AG04450 (cell line): ENCODE data around the gene PACRG. TPM values are rescaled to one million over a fixed set of nuclear protein-coding genes. Genes with fewer than 3 reads are reported as not detected.

Experiments used
- CTCF ChIA-PET: fragments of 300-600, 350-600 bp; formaldehyde crosslinking; extraction: SDS; loops from one replicate; lab custom pipeline; 2022; ENCODE audit warnings: antibody characterized with exemption, inconsistent platforms; lab: Charles Lee
- POLR2A ChIA-PET: fragments of 350-600 bp; formaldehyde crosslinking; extraction: SDS; loops from one replicate; lab custom pipeline; 2021; ENCODE audit warnings: antibody characterized with exemption, inconsistent platforms; lab: Yijun Ruan, JAX
- DNase-seq: peaks from one replicate; pipeline ENCODE4 v3.0.0-alpha.2; 2011; ENCODE audit warnings: low read depth, low spot score
- H3K27ac ChIP-seq: one replicate; pipeline ENCODE4 v1.5.1; 2012; ENCODE audit warnings: low read depth, low read length, control low read depth
- H3K27me3 ChIP-seq: one replicate; pipeline ENCODE4 v1.6.0; 2012; ENCODE audit warnings: low read length; ENCODE audit not compliant: control insufficient read depth, insufficient read depth
- H3K4me3 ChIP-seq: 2 replicates; pipeline ENCODE4 v1.5.1; 2011; ENCODE audit warnings: mild to moderate bottlenecking, low read depth, low read length, control low read depth
- H3K9me3 ChIP-seq: 2 replicates; pipeline ENCODE4 v1.5.1; 2012; ENCODE audit warnings: low read length; ENCODE audit not compliant: control insufficient read depth, insufficient read depth
- polyA plus RNA-seq: library from polyadenylated mRNA; depleted of rRNA; stranded (reverse); fragments of >200 nt; gene quantifications from 2 replicates; pipeline ENCODE4 v1.2.3, GENCODE V29; 2011
- TF ChIP-seq, protein P1 (sequence below): IDR thresholded peaks from 2 replicates; pipeline ENCODE4 v1.5.1; 2011; ENCODE audit warnings: low read depth, low read length, control low read depth, inconsistent platforms

Gene PACRG
- polyA plus RNA-seq, 1 experiment: not detected

DNA sequence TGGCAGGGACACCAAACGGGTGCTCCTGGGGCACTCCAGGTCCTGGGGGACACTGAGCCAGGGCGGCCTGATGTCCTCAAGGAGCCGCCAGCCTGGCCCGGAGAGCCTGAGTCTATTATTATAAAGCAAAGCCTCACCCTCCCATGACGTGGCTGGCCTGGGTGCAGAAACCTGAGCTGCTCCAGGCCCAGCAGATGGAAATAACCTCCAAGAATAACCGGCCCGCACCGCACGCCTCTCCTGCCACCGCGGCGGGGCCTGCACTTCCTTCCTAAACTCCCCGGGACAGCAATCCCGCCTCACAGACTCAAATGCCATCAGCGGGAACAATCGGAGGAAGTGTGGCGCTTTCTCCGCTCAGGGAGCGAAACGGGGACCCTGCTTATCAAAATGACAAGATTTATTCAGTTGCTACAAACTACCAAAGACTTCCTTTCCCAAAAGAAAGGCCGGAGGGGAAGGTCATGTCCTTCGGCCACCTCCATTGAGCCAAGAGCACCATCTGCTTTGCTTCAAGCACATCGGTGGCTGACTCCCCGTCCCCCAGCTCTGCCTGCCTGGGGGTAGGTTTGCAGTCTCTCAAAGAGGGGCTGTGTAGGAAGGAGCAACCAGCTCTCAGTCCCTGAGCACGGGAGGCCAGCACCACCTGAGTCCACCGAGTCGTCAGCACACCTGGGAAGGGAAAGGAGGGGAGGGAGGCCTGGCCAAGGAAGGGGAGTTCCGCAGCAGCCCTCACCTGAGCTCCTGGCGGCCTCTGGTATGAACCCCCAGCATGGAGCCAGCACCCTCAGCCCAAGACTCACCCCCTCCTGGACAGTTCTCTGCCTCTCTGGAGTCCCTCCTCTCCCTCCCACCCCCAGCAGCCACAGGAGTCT is 608.1 kb downstream of the PACRG start:
- Histone ChIP-seq H3K27ac (no peak overlapping the region), H3K9me3 (peaks cover 24% of the 10 kb centered on the region), H3K4me3 (no peak overlapping the region), H3K27me3 (no peaks in the 10 kb centered on the region)
- POLR2A ChIA-PET: no interaction called here
- DNase-seq: no peak
- TF ChIP-seq, protein P1, sequence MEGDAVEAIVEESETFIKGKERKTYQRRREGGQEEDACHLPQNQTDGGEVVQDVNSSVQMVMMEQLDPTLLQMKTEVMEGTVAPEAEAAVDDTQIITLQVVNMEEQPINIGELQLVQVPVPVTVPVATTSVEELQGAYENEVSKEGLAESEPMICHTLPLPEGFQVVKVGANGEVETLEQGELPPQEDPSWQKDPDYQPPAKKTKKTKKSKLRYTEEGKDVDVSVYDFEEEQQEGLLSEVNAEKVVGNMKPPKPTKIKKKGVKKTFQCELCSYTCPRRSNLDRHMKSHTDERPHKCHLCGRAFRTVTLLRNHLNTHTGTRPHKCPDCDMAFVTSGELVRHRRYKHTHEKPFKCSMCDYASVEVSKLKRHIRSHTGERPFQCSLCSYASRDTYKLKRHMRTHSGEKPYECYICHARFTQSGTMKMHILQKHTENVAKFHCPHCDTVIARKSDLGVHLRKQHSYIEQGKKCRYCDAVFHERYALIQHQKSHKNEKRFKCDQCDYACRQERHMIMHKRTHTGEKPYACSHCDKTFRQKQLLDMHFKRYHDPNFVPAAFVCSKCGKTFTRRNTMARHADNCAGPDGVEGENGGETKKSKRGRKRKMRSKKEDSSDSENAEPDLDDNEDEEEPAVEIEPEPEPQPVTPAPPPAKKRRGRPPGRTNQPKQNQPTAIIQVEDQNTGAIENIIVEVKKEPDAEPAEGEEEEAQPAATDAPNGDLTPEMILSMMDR: no peak
- CTCF ChIA-PET: no interaction called here

DNA sequence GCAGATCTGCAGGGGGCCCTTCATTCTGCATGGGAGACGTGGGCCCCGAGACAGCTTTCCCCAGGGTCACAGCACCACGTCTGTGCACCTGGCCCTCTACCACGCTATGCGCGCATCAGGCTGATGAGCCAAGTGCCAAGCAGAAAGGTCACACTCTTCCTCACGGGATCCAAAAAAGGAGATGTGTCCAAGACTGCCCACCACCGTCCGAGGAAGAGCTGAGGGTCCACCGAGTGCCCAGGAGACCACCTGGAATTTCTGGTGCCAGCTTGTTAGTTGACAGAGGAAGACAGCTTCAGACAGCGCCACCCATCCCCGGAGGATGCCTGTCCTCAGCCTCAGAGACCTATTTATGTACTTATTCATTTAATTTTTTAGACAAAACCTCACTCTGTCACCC is 609.2 kb downstream of the PACRG start:
- H3K27ac ChIP-seq: no peak overlapping the region
- ChIA-PET CTCF (no interaction called here), POLR2A (no interaction called here)
- peaks cover 20% of the 10 kb centered on the region for H3K9me3 ChIP-seq
- no peak overlapping the region for H3K4me3 ChIP-seq
- no peak for DNase-seq
- no peaks in the 10 kb centered on the region for H3K27me3 ChIP-seq
- TF ChIP-seq, protein P1: no peak

DNA sequence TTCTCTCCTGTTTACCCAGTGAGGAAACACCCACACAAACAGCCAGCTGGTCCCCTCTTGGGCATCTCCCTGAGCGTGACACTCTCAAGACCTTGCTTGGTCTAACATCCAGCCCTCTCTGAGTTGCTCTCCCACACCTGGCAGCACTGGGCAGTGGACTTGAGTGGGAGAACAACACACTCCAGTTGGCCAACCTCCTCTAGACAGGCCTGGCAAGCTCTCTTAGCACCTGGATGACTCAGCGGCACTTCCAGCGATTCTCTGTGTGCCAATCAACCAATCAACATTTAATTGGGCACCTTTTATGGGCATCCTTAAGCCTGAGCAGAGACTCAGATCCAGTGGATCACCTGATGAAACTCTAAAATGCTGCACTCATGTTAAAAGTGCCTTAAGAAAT is 610.2 kb downstream of the PACRG start:
- Histone ChIP-seq H3K27ac (no peak overlapping the region), H3K4me3 (no peak overlapping the region), H3K27me3 (no peaks in the 10 kb centered on the region), H3K9me3 (peaks cover 23% of the 10 kb centered on the region)
- POLR2A ChIA-PET: no interaction called here
- TF ChIP-seq, protein P1: no peak
- no peak for DNase-seq
- CTCF ChIA-PET: no interaction called here

DNA sequence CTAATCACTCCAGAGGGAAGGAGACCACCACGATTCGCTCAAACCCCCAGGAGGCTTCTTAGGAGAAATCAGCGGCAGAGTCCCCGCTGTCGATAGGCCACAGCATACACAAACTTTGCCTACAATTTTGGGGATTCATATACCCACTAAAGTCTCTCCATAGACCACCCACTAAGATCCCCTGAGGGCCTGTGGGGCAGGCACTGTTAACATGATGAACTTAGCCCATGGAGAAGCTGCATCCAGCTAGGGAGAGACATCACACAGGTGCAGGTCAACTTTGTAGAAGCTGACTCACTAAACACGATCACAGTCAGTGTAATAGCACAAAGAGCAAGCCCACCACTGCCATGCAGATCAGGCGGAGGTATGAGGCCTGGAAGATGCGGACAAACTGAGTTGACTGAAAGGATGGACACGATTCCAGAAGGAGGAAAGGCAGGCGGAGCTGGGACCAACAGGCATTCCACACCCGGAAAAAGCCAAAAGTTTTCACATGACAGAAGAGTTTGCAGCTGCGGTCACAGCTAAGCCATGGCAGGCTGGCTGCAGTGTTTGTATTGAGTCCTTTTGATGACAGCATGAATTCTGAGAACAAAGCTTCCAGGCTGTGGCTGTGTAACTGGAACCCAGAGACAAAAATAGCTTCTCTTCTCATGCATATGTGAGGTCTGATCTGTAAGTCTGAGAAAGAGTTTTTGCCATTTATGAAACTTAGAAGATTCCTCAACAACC is 611.1 kb downstream of the PACRG start:
- no peak overlapping the region for H3K4me3 ChIP-seq
- ChIA-PET CTCF (no interaction called here), POLR2A (no interaction called here)
- TF ChIP-seq, protein P1: no peak
- DNase-seq: no peak
- no peaks in the 10 kb centered on the region for H3K27me3 ChIP-seq
- H3K27ac ChIP-seq: no peak overlapping the region
- peaks cover 31% of the 10 kb centered on the region for H3K9me3 ChIP-seq

DNA sequence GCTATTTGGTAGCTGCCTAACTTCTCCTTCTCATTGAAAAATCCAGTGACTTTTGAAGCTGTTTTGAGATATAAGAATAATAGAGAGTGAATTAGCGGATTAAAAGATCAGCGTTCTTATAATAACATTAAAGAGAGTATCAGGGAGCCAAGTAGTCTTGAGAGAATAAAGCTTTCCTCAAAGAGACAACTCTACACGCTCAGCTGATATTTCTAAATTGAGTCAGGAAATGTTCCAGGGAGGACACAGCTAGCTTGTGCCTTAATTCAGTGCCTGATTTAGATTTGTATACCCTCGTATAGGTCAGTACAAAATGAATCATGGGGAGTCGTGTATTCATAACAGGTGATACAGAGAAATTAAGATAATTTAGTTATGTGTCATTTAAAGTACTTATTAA is 611.7 kb downstream of the PACRG start:
- peaks cover 32% of the 10 kb centered on the region for H3K9me3 ChIP-seq
- no peak overlapping the region for H3K4me3 ChIP-seq
- CTCF ChIA-PET: interaction anchor here (1.0 kb wide), 1 partner anchor 25 kb away, joined by 3 read pairs; no protein-coding TSS in a partner anchor
- DNase-seq: no peak
- no peak overlapping the region for H3K27ac ChIP-seq
- TF ChIP-seq, protein P1: no peak
- no peaks in the 10 kb centered on the region for H3K27me3 ChIP-seq
- POLR2A ChIA-PET: no interaction called here
